Fibroblast of lung (primary cell): ENCODE results near the gene PROSER2.
"Not testable (repeated sequence)": the region's sequence is repeated elsewhere in the genome, so short reads cannot be mapped to it uniquely, and the experiment has no call there.

Experiments used
- EZH2 ChIP-seq: IDR thresholded peaks from 2 replicates; pipeline ENCODE4 v1.5.1; 2012; ENCODE audit warnings: low read length, control low read depth, mild to moderate bottlenecking; ENCODE audit errors: missing control alignments
- TF ChIP-seq, protein P1 (sequence below), 2 donors: IDR thresholded peaks in 1 of 2; conservative IDR thresholded peaks in 1 of 2; 1 replicate in 1 of 2; 2 replicates in 1 of 2; pipeline ENCODE4 v1.5.1; 2011 to 2012; ENCODE audit warnings: low read length in 2 of 2, control low read depth in 1 of 2, inconsistent platforms in 1 of 2, low read depth in 1 of 2, mild to moderate bottlenecking in 1 of 2

DNA sequence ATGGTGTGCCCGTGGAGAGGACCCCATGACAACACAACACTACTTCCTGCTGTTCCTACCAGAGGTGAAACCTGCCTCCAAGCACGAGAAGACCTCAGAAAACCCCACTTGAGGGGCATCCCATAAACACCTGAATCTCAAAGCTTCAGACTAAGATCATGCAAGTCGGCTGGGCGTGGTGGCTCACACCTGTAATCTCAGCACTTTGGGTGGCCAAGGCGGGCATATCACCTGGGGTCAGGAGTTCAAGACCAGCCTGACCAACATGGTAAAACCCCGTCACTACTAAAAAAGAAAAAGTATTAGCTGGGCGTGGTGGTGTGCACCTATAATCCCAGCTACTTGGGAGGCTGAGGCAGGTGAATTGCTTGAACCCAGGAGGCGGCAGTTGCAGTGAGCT, 66.1 kb downstream of the PROSER2 start:
- TF ChIP-seq, protein P1, sequence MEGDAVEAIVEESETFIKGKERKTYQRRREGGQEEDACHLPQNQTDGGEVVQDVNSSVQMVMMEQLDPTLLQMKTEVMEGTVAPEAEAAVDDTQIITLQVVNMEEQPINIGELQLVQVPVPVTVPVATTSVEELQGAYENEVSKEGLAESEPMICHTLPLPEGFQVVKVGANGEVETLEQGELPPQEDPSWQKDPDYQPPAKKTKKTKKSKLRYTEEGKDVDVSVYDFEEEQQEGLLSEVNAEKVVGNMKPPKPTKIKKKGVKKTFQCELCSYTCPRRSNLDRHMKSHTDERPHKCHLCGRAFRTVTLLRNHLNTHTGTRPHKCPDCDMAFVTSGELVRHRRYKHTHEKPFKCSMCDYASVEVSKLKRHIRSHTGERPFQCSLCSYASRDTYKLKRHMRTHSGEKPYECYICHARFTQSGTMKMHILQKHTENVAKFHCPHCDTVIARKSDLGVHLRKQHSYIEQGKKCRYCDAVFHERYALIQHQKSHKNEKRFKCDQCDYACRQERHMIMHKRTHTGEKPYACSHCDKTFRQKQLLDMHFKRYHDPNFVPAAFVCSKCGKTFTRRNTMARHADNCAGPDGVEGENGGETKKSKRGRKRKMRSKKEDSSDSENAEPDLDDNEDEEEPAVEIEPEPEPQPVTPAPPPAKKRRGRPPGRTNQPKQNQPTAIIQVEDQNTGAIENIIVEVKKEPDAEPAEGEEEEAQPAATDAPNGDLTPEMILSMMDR (conservative IDR thresholded peaks at IDR 0.05 in 1 of 2, IDR thresholded peaks at IDR 0.05 in 1 of 2; ENCODE audit: low read depth in 1 of 2, low read length in 2 of 2) = not testable (repeated sequence)
- not testable (repeated sequence) for TF ChIP-seq EZH2
